IMR-90 (cell line): ENCODE results near the gene PRRC2B.

Source experiments
- CHD1 ChIP-seq: IDR thresholded peaks from 2 replicates; pipeline ENCODE4 v1.6.1; 2012; ENCODE audit warnings: low read depth, low read length, improper control_type of control experiment
- CTCF ChIP-seq: conservative IDR thresholded peaks from 2 replicates; pipeline ENCODE4 v1.5.1; 2012; ENCODE audit warnings: mild to moderate bottlenecking, low read depth, low read length, improper control_type of control experiment
- POLR2A ChIP-seq: IDR thresholded peaks from 2 replicates; pipeline ENCODE4 v1.6.1; 2012; ENCODE audit warnings: mild to moderate bottlenecking, low read depth, low read length
- RAD21 ChIP-seq: IDR thresholded peaks from 2 replicates; pipeline ENCODE4 v1.6.1; 2012; ENCODE audit warnings: low read length, improper control_type of control experiment

GRCh38 chr9:131530546-131530919 is 136.6 kb downstream of the PRRC2B start:
- TF ChIP-seq RAD21 (no peak), POLR2A (no peak), CTCF (no peak), CHD1 (no peak)
